NCI-H1417 treated with DMSO at 0.1 percent for 48 hours (cell line): ENCODE measurements around the gene ZNF77.
A peak's percentile ranks its signal among the peaks of the same experiment; 100 is the strongest.
"Not testable (repeated sequence)": the region's sequence is repeated elsewhere in the genome, so short reads cannot be mapped to it uniquely, and the experiment has no call there.

ENCODE experiments used
- DNase-seq: peaks from one replicate; lab custom pipeline; 2025; lab: John Stamatoyannopoulos, UW

The ZNF77 gene

DNA sequence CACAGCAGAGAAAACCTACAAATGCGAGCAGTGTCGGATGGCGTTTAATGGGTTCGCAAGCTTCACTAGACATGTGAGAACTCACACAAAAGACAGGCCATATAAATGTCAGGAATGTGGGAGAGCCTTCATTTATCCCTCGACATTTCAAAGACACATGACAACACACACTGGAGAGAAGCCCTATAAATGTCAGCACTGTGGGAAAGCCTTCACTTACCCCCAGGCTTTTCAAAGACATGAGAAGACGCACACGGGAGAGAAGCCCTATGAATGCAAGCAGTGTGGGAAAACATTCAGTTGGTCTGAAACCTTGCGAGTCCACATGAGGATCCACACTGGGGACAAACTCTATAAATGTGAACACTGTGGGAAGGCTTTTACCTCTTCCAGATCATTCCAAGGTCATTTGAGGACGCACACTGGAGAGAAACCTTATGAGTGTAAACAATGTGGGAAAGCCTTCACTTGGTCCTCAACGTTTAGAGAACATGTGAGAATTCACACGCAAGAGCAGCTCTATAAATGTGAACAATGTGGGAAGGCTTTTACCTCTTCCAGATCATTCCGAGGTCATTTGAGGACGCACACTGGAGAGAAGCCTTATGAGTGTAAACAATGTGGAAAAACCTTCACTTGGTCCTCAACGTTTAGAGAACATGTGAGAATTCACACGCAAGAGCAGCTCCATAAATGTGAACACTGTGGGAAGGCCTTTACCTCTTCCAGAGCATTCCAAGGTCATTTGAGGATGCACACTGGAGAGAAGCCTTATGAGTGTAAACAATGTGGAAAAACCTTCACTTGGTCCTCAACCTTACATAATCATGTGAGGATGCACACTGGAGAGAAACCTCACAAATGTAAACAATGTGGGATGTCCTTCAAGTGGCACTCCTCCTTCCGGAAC lies 27.2 kb downstream of the ZNF77 start:
- no peak for DNase-seq

DNA sequence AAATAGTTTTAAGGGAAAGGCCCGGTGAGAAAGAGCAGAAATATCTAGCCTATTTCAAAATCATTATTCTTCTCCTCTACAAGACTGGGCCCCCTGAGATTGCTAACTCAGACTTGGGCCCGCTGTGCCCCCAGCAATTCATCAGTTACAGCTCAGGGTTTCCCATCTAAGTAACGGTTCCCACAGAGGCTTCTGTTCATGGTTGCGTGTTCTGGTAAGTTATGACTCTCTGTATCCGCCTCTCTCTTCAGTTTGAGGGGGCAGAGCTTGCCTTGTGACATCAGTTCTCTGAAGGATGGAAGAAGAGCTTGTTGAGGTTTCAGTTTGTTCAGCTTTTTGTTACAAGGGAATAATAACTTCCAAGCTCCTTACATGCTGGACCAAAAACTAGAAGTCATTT lies 32.5 kb downstream of the ZNF77 start:
- DNase-seq: no peak

DNA sequence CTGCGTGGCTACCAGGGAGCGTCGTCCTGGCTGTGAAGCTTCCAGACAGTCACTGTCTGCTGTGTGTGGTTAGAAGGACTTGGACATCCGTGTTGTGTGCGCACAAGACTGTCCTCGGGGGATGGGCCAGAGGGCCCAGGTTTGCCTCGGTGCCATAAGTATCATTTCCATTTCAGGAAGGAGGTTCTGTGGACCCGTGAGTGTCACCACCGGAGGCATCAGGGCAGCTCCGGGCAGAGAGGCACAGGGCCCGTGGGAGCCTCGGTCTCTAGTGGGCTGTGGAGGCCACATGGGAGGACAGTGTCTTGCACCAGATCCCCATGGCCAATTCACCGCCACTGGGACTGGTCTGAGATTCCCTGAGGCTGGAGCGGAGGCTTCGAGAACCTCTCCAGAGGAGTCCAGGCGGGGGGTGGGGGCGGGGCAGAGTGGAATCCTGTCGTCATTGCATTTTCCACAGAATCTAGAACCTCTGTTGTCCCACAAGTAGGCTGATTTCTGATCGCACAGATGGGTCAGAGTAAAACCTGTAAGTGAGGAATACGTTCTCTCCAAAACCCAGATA lies 38.1 kb downstream of the ZNF77 start:
- DNase-seq: no peak

DNA sequence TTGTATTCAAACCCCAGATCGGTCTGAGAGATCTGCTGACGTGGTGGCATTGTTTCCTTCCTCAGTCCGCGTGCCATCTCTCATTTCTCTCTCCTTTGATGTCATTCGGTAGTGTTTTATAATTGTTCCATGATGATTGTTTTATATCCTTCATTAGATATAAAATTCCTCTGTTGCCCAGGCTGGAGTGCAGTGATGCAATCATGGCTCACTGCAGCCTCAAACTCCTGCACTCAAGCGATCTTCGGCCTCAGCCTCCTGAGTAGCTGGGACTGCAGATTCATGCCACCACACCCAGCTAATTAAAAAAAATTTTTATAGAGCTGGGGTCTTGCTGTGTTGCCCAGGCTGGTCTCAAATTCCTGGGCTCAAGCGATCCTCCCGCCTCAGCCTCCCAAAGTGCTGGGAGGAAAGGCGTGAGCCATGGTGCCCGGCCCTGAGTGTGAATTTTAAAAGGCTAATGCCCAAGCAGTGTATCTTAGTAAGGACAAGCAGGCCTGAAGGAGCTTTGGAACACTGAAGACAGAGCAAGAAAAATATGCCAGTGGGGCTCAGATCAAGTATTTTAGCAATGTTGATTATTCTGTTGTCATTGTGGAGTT lies 38.8 kb downstream of the ZNF77 start:
- DNase-seq: no peak

DNA sequence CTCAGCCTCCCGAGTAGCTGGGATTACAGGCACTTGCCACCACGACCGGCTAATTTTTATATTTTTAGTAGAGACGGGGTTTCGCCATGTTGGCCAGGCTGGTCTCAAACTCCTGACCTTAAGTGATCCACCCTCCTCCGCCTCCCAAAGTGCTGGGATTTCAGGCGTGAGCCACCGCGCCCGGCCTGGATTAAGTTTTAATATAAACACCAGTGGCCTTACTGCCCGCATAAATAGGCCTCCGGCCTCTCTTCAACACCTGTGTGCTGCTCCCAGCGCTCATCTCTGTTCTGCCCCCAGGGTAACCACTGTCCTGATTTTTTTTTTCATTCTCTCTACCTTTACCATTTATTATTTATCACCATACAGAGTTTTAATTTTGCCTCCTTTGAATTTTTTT lies 41.4 kb downstream of the ZNF77 start:
- DNase-seq: not testable (repeated sequence)

DNA sequence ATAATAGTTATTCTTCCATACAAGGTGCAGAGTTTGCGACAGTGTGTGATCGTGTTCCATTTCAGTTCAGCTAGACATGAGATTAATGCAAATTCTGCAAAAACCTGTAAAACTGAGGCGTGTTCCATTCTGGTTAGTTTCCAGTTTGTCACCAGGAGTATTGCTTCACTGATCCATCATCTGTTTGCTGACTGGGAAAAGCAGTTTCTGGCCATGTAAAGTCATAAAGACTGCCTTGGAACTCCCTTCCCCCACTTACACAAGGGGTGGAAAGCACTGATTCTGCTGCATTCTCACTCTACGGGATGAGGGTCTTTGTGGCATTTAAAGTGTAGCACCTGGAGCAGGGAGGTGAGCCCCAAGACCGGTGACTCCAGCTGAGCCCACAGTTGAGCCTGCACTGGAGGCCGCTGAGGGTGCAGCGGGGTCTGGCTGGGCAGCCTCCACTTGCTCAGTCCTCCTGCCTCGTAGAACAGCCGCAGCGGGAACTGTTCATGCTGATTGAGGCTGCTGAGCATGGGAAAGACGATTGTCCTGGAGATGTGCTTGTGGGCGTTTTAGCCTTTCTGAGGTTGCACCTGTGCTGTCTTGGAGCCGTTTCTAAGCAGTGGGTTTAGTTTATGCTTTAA lies 42.1 kb downstream of the ZNF77 start:
- DNase-seq: no peak

DNA sequence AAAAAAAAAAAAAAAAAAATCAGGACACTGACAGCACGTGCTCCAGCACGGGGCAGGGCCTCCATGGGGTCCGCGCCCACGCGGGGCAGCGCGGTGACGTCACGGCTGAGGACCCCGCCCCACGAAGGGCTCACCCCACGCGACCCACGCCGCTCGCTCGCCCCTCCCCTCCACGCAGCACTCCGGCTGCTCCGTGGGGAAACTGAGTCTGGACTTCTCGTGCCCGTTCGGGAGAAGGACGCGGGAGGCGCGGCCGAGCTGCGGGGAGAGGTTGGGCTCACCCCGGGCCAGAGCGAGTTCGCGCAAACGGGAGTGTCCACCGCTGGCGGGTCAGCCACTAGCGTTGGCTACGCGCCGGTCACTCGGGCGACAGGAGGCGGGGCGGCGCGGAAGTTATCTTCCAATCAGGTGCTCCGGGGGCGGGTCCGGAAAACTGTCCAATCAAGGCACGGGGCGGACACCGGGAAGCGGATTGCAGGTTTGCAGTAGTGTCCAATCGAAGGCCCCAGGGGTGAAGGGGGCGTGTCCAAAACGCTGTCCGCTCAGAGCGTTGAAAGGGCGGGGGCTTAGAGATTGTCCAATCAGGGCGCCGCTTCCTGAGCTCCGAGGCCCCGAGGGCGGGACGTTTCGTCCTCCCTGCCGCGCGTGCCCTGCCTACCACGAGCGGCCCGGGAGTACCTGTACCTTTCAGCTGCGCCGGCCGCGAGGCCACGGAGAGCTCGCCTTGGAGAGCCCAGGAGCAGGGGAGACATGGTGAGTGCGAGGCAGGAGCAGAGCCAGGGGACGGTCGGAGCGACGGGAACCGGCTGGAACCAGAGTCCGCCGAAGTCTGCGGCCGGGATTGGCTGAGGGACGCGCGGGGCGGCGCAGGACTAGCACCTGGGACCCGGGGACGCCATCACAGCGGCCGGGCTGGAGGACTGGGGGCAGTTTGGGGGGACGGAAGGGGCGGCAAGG lies 44.2 kb downstream of the ZNF77 start, which contains the start of gene ZNF57:
TSS of gene ZNF57 (plus strand) at position 633 of the 957 bp plus-strand sequence. CDS start at position 751, 118 bp downstream.
- peak; percentile 95 for DNase-seq

DNA sequence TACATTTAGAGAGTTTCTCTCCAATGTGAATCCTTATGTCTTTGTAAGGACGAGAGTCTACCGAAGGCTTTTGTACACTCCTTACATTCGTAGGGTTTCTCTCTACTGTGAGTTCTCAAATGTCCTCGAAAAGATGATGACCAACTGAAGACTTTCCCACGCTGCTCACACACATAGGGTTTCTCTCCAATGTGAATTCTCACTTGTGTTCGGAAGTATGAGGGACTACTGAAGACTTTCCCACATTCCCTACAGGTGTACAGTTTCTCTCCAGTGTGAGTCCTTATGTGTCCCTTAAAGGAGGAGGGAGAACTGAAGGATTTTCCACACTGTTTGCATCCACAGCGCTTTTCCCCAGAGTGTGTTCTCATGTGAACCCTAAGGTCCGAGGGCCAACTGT lies 48.1 kb downstream of the ZNF77 start:
- no peak for DNase-seq

DNA sequence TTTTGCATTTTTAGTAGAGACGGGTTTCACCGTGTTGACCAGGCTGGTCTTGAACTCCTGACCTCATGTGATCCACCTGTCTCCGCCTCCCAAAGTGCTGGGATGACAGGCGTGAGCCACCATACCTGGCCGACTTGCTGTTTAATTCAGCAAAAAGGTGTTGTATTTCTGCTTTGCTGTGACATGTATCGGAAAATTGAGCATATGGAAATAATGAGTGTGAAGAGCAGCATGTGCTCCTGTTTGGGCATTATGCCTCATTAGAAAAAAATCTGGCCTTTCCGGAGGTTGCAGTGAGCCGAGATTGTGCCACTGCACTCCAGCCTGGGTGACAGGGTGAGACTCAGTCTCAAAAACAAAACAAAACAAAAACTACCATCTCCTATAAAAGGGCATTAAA lies 54.2 kb downstream of the ZNF77 start:
- DNase-seq: not testable (repeated sequence)

DNA sequence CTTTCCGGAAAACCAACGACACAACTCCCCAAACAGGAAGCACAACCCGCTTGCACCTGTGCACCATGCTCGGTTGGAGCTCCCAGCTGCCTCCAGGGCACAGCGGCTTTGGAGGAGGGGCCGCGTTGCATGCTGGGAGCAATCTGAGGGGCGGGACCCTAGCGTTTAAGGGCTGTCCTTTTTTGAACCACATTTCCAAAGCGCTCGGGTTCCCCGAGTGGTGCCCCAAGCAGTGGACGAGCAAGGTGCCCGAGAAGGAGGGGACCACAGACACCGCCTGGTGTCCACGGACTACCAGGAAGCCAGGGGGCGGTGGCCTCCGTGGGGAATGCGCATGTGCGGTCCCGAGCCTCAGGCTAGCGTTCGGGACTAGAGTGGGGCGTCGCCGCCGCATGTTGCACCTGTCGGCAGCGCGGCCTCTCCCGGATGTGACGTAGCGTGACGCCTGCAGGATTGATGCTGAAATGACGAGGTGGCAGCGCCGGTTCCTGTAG lies 56.0 kb downstream of the ZNF77 start:
- no peak for DNase-seq

DNA sequence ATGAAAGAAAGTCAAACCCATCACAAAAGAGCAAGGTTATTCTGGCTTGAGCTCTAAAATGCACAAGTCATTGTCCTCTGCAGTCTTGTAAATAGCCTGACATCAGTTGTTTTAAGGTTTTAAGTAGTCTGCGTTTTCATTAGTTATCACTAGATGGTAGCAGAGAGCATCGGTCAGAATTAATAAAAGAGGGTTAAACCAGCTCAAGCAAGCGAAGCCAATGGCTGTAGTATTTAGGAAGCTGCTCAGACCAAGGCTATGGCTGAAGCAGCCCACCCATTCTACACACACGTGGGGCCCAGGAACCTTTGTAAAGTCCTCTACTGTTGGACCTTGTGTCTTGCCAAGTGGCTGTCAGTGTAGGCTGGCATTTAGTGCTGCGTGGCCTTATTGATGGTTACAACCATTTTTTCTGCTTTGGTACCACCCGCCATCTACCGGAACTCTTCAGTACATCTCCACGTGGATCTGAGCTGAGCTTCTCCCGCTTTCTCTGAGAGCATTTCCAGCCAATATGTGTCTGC lies 57.3 kb downstream of the ZNF77 start:
- peak; percentile 80 for DNase-seq

DNA sequence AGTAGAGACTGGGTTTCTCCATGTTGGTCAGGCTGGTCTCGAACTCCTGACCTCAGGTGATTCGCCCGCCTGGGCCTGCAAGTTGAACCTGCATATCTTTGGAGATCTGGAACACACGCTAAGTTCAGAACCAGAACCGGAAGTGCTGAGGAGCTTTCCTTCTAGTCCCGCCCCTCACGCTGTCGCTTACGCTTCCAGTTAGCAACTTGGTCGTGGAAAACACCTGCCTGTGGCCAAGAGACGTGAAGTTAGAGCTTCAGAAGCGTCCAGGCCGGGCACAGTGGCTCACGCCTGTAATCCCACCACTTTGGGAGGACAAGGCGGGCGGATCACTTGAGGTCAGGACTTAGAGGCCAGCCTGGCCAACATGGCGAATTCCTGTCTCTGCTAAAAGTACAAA lies 59.0 kb downstream of the ZNF77 start:
- DNase-seq: no peak

DNA sequence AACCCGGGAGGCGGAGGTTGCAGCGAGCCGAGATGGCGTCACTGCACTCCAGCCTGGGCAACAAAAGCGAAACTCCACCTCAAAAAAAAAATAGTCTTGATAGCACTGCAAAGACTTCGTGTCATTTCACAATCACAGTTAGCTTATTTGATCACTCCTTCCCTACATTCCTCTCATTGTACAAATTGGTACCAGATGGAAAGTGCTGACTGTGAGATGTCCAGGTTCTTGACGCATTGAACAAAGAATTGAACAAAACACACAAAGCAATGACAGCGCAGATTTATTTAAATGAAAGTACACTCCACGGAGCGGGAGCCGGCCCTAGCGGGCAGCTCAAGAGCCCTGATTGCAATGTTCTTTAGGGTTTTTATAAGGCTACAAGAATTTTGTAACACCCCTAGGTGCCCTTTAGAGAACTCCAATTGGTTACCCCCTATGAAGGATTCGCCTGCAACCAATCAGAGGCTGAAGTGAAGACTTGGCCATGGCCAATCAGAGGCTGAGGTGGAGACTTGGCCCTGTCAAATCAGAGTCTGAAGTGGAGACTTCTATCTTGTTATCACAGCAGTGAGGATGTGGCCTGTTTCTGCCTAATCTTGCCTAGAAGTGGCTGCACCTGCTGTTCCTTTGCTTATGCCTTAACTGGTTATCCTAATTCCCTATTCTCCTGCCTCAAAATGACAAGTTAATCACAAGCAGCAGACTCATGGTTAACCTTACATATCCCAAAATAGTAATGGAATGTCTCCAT lies 60.9 kb downstream of the ZNF77 start:
- DNase-seq: no peak
